ENCODE measurements around the gene RNF138.
A peak's percentile ranks its signal among the peaks of the same experiment; 100 is the strongest.
"Not testable (repeated sequence)": the region's sequence is repeated elsewhere in the genome, so short reads cannot be mapped to it uniquely, and the experiment has no call there.

Gene RNF138

GRCh38 chr18:32152705-32153448, 61.2 kb downstream of the RNF138 start:
- TF ChIP-seq CTCF (IDR thresholded peaks at IDR 0.05; ENCODE audit: borderline replicate concordance, insufficient read depth, low read depth, low read length) = no peak

GRCh38 chr18:32156855-32157254, 65.2 kb downstream of the RNF138 start:
- no peak overlapping the region for H3K4me3 ChIP-seq (ENCODE audit: low read depth, low read length)
- no peak for TF ChIP-seq CTCF (IDR thresholded peaks at IDR 0.05; ENCODE audit: borderline replicate concordance, insufficient read depth, low read depth, low read length)

More at GRCh38 chr18:32152705-32153448, 61.2 kb downstream of the RNF138 start:
- H3K4me3 ChIP-seq (ENCODE audit: low read depth, low read length) = no peak overlapping the region

DNA sequence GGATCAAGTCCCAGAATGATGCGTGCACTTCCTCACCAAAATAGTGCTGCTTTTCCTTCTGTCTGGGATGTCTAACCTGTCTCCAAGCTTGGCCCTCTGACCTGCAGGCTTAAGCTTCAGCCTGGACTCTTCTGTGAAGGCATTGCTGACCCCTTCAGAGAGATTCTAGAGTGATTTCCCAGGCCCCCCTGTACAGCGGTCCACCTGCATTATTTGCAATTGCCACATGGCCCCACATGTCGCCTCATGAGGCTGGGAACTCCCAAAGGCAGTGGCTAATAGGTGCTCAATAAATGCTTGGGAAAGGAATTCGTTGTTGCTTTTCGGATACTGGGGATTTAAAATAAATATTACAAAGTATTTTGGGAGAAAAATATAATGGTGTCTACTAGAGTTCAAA, 65.9 kb downstream of the RNF138 start:
- no peak for TF ChIP-seq CTCF (IDR thresholded peaks at IDR 0.05; ENCODE audit: borderline replicate concordance, insufficient read depth, low read depth, low read length)
- H3K4me3 ChIP-seq (ENCODE audit: low read depth, low read length) = no peak overlapping the region

DNA sequence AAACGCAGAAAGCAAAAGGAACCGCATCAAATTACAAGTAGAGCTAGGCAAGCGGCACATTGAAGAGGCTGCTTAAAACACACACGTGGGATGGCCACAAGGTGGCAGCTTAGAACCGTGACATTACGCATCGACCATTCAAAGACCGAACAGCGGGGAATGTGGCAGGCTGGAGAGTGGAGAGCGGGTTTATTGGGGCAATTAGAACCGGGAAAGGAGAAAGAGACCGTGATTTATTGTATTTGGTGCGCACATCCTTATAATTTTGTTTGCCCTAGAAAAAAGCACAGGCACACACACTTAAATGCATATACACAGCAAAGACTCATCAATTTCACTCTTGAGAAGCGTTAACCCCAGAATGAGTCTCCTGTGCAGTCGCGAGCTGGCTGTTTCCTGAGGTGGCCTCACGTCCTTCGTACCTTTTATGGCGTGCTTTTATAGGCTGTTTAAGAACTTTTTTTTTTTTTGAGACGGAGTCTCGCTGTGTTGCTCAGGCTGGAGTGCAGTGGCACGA, 66.5 kb downstream of the RNF138 start:
- TF ChIP-seq CTCF (IDR thresholded peaks at IDR 0.05; ENCODE audit: borderline replicate concordance, insufficient read depth, low read depth, low read length) = peak; percentile 72
- H3K4me3 ChIP-seq (ENCODE audit: low read depth, low read length) = no peak overlapping the region

- not testable (repeated sequence) for H3K4me3 ChIP-seq (ENCODE audit: low read depth, low read length)
Measured at GRCh38 chr18:32158631-32159030, 67.0 kb downstream of the RNF138 start.

DNA sequence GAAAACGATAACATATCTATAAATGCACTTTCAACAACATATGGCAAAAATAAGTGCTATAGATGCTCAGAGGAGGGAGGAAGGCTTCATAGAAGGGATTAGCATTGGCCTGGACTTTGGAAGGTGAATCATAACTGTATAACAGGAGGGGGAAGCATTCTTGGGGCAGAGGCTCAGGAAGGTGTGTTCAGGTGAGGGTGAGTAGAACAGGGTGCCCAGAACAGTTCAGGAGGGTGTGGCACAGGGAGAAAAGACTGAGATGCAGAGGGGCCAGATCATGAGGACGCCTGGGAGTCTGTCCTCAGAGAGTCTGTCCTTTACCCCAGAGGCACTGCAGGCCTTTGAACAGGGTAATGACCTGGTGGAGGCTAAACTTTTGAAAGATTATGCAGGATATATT, 68.9 kb downstream of the RNF138 start:
- TF ChIP-seq CTCF (IDR thresholded peaks at IDR 0.05; ENCODE audit: borderline replicate concordance, insufficient read depth, low read depth, low read length) = no peak
- no peak overlapping the region for H3K4me3 ChIP-seq (ENCODE audit: low read depth, low read length)

DNA sequence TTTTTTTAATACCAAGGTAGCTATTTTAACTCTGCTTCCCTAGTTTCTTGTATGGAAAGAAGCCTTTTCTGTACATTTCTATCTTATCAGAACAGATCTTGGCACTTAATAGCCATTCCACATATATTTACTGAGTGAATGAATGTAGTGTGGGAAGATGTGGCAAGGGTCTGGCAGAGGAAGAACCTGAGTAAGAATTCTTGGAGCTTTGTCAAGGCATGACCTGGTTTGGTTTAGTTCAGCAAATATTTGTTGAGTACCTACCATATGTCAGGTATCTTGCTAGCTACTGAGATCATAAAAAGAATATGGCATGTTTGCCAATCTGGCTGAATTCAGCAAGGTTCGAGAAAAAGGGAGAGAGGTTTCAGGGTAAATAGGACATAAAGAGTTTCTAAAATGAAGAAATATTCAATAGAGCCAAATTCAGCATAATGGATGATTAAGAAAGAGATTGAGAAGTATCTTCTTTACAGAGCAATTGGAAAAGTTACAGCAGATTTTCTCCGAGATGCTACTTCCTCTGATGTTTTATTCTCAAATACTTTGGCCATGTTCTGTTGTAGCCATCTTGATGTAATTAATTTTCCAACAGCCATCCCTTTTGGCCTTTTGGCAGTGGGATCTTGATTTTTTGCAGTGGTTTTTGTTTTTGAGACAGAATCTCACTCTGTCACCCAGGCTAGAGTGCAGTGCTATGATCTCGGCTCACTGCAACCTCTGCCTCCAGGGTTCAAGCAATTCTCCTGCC, 76.5 kb downstream of the RNF138 start:
- no peak for TF ChIP-seq CTCF (IDR thresholded peaks at IDR 0.05; ENCODE audit: borderline replicate concordance, insufficient read depth, low read depth, low read length)
- H3K4me3 ChIP-seq (ENCODE audit: low read depth, low read length) = no peak overlapping the region

Data from GM12875 (cell line).